Dendritic cell treated with granulocyte-macrophage colony-stimulating factor and Interleukin-4, amounts not matched to agents 40 ng/mL and 50 ng/mL, for 4 days (primary cell): ENCODE data around the gene SYNJ1.
"Not testable (repeated sequence)": the region's sequence is repeated elsewhere in the genome, so short reads cannot be mapped to it uniquely, and the experiment has no call there.

Experiments used
- H3K27ac Mint-ChIP-seq: one replicate; pipeline ENCODE4 v1.8.0; 2022; ENCODE audit warnings: mild to moderate bottlenecking, mixed read lengths
- H3K27me3 Mint-ChIP-seq: one replicate; pipeline ENCODE4 v1.8.0; 2022; ENCODE audit warnings: mild to moderate bottlenecking, mixed read lengths
- H3K36me3 Mint-ChIP-seq: one replicate; pipeline ENCODE4 v1.8.0; 2022; ENCODE audit warnings: low read depth, mixed read lengths
- H3K4me1 Mint-ChIP-seq: one replicate; pipeline ENCODE4 v1.8.0; 2022; ENCODE audit warnings: low read depth, mixed read lengths
- H3K4me3 Mint-ChIP-seq: one replicate; pipeline ENCODE4 v1.8.0; 2022; ENCODE audit warnings: mild to moderate bottlenecking, moderate library complexity, mixed read lengths
- H3K9me3 Mint-ChIP-seq: one replicate; pipeline ENCODE4 v1.8.0; 2022; ENCODE audit warnings: mixed read lengths
- intact Hi-C: fragments of 100-400 bp; cut with micrococcal nuclease; formaldehyde crosslinking; loops from one replicate; pipeline ENCODE4 v1.15.0; 2022

SYNJ1 gene

DNA sequence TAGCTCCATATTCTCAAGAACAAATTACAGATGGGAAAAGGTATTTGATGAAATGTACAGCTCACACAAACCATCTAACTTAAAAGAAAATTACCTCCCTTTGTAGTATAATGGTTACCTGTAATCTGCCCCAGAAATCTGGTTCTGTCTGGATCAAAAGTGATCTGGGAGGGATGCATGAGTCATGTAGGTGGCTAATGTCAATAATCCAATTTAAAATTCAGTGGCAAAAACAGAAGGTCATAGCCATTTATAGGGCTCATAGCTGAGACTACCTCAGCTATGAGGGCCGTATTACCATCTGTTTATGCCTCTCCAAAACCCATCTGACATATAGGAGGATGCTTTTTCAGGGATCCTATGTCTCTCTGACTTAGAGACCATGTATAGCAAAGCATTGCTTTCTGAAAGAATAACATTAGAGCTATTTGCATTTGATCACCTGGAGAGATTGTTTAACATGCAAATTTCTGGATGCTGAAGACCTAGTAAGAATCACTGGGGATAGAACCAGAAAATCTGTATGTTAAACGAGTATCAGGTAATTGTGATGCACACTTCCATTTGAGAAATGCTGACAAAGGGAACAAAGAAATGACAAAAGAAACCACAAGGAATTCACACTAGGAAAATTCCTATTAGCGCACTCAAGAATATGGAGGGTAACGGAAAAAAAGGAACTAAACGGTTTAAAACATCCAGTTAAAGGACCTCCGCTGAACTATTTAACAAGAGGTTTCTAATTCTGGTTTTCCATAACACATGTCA, 26.2 kb upstream of the SYNJ1 start:
- no peaks in the 10 kb centered on the region for H3K9me3 Mint-ChIP-seq
- no peak overlapping the region for H3K4me3 Mint-ChIP-seq
- no peaks in the 10 kb centered on the region for H3K27me3 Mint-ChIP-seq
- no peak overlapping the region for H3K27ac Mint-ChIP-seq
- no peaks in the 10 kb centered on the region for H3K4me1 Mint-ChIP-seq
- intact Hi-C loops = no loop called here
- peaks cover 91% of the 10 kb centered on the region for H3K36me3 Mint-ChIP-seq

DNA sequence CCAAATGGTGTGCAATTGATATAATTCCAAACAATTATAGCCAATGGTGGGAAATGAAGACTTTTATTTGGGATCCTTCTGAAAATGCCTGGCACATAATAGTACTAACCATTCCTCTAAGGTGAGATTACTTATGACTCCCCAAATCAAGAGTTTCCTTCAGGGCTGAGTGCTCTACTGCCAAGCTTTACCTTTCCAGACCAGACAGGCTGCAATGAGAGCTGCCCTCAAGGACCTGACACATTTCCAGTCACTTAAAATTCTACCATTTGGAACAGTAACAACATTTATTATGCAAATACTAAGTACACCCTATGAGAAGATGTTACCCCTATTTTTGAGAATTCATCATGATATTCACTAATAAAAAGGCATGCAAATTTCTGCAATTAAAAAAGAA, 22.6 kb upstream of the SYNJ1 start:
- Mint-ChIP-seq H3K4me1 (peaks cover 7% of the 10 kb centered on the region), H3K27ac (no peak overlapping the region), H3K36me3 (peaks cover 99% of the 10 kb centered on the region), H3K4me3 (no peak overlapping the region), H3K9me3 (no peaks in the 10 kb centered on the region), H3K27me3 (no peaks in the 10 kb centered on the region)
- intact Hi-C loops = no loop called here

DNA sequence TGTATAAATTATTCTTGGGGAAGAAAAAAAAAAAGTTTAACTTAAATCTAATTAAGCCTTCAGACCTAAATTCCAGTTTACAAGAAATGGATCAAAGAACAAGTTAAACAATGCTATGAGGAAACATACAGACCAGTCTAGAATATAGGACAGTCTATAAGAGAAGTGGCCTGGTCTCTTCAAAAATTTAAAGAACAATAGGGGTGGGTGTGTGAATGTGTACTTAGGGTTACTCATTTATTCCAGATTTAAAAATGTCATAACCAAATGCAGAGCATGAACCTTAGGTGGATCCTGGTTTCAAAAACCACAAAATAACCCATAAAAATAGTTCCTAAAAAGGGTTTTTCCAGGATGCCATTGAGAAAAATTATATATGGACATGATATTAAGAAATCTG, 21.8 kb upstream of the SYNJ1 start:
- Mint-ChIP-seq H3K4me3 (no peak overlapping the region), H3K4me1 (peaks cover 7% of the 10 kb centered on the region), H3K27me3 (no peaks in the 10 kb centered on the region), H3K27ac (no peak overlapping the region), H3K36me3 (peaks cover 99% of the 10 kb centered on the region), H3K9me3 (no peaks in the 10 kb centered on the region)
- intact Hi-C loops = loop anchor here (10.0 kb wide), 1 partner anchor 95 kb away; no protein-coding TSS in a partner anchor

DNA sequence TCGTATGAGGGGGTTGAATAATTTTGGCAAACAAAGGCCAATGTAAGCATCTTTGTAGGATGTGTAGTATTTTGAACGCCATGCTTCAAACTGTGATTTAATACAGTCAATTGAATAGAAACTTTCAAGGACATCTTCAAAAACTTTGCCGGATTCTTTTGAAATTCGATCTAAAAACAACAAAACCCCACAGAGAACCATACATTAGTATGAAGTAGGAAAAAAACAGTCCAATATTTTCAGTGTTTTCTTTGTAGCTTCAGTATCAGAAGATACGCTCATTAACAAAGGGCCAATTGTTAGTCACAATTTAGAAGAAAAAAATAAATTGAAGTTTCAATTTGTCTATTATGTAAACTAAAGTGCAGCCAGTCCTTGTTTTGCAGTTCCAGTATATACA, 20.7 kb upstream of the SYNJ1 start:
- no peaks in the 10 kb centered on the region for H3K9me3 Mint-ChIP-seq
- peaks cover 99% of the 10 kb centered on the region for H3K36me3 Mint-ChIP-seq
- no peak overlapping the region for H3K27ac Mint-ChIP-seq
- no peak overlapping the region for H3K4me3 Mint-ChIP-seq
- H3K27me3 Mint-ChIP-seq = no peaks in the 10 kb centered on the region
- intact Hi-C loops = loop anchor here (10.0 kb wide), 1 partner anchor 94 kb away; no protein-coding TSS in a partner anchor
- H3K4me1 Mint-ChIP-seq = peaks cover 7% of the 10 kb centered on the region

DNA sequence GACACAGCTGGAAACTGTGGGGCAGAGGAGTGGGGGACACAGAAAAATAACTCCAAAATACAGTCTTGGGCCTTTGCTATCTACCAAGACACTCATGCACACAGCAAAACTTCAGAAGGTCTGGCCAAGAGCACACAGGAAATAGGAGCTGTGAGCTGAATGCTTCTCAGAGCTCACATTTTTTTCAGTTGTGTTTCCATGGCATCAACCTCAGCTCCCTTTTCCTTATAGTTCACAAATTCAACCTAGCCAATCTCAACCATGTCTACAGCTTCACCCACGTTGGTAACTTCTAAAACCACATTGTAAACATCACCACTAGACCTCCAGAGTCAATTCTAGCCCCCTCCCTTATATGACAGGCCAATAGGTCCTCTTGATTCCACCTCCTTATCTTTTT, 19.6 kb upstream of the SYNJ1 start:
- H3K4me1 Mint-ChIP-seq = peaks cover 7% of the 10 kb centered on the region
- H3K27ac Mint-ChIP-seq = peak overlapping the region; percentile 52
- H3K4me3 Mint-ChIP-seq = no peak overlapping the region
- H3K27me3 Mint-ChIP-seq = no peaks in the 10 kb centered on the region
- intact Hi-C loops = loop anchor here (10.0 kb wide), 1 partner anchor 93 kb away; no protein-coding TSS in a partner anchor
- H3K36me3 Mint-ChIP-seq = peaks cover 99% of the 10 kb centered on the region
- H3K9me3 Mint-ChIP-seq = no peaks in the 10 kb centered on the region

DNA sequence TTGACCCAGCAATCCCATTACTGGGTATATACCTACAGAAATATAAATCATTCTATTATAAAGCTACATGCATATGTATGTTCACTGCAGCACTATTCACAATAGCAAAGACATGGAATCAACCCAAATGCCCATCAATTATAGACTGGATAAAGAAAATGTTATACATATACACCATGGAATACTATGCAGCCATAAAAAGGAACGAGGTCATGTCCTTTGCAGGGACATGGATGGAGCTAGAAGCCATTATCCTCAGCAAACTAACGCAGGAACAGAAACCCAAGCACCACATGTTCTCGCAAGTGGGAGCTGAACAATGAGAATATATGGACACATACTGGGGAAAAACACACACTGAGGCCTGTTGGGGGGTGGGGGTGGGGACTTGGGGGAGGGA, 18.9 kb upstream of the SYNJ1 start:
- H3K36me3 Mint-ChIP-seq = peaks cover 99% of the 10 kb centered on the region
- not testable (repeated sequence) for H3K9me3 Mint-ChIP-seq, H3K27me3 Mint-ChIP-seq, H3K4me1 Mint-ChIP-seq, H3K4me3 Mint-ChIP-seq, H3K27ac Mint-ChIP-seq
- intact Hi-C loops = loop anchor here (10.0 kb wide), 1 partner anchor 92 kb away; no protein-coding TSS in a partner anchor

DNA sequence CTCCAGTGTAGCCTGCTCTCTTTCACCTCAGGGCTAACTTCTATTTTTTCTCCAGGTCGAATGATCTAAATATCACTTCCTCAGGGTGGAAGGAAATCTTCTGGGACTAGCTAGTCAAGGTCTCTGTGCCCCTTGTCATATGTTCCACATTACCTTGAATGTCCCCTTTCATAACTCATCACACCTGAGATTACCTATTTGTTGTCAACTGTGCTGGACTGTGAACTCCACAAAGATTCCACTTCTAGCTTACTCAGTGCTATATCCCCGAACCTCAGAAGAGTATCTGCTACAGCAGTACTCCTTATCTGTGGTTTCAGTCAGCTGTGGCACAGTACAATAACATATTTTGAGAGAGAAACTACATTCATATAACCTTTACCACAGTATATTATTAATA, 14.6 kb upstream of the SYNJ1 start:
- peaks cover 5% of the 10 kb centered on the region for H3K4me1 Mint-ChIP-seq
- H3K9me3 Mint-ChIP-seq = no peaks in the 10 kb centered on the region
- no peaks in the 10 kb centered on the region for H3K27me3 Mint-ChIP-seq
- no peak overlapping the region for H3K4me3 Mint-ChIP-seq
- intact Hi-C loops = loop anchor here (10.0 kb wide), 1 partner anchor 88 kb away; no protein-coding TSS in a partner anchor
- H3K36me3 Mint-ChIP-seq = peaks cover 92% of the 10 kb centered on the region
- H3K27ac Mint-ChIP-seq = no peak overlapping the region

DNA sequence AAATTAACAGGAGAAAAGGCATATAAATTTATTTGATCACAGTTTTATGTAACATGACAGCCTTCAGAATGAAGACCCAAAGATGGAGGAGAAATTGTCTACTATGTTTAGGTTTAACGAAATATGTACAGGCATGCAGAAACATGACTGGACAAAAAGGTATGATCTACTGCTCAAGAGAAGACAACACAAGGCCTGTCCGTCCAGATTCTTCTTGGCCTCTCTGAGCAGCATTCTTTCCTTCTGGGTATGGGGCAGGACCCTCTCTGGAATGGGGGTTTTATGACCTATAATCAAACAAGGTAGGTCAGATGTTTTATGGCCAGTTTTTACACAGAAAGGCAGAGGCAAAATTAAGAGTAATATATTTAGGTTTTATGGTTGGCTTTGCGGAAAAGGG, 13.5 kb upstream of the SYNJ1 start:
- no peaks in the 10 kb centered on the region for H3K4me1 Mint-ChIP-seq
- H3K27ac Mint-ChIP-seq = no peak overlapping the region
- intact Hi-C loops = loop anchor here (10.0 kb wide), 1 partner anchor 87 kb away; no protein-coding TSS in a partner anchor
- H3K36me3 Mint-ChIP-seq = peaks cover 84% of the 10 kb centered on the region
- H3K9me3 Mint-ChIP-seq = no peaks in the 10 kb centered on the region
- no peaks in the 10 kb centered on the region for H3K27me3 Mint-ChIP-seq
- H3K4me3 Mint-ChIP-seq = no peak overlapping the region

DNA sequence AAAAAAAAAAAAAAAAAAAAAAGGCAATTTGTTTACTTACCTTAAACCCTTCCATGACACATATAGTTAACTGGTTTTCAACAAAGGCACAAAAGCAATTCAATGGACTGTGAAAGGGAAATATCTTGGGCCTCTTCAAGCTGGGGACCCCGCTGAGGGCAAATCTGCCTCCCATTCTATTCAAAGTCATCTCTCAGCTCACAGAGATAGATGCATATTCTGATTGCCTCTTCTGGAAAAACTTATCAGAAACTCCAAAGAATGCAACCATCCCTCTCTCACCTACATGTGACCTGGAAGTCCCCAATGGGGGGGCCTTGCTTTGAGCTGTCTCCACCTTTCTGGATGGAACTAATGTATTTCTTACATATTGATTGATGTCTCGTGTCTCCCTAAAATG, 12.1 kb upstream of the SYNJ1 start:
- Mint-ChIP-seq H3K9me3 (no peaks in the 10 kb centered on the region), H3K27ac (no peak overlapping the region), H3K36me3 (peaks cover 81% of the 10 kb centered on the region), H3K27me3 (no peaks in the 10 kb centered on the region), H3K4me1 (no peaks in the 10 kb centered on the region), H3K4me3 (no peak overlapping the region)
- intact Hi-C loops = loop anchor here (10.0 kb wide), 1 partner anchor 85 kb away; no protein-coding TSS in a partner anchor

DNA sequence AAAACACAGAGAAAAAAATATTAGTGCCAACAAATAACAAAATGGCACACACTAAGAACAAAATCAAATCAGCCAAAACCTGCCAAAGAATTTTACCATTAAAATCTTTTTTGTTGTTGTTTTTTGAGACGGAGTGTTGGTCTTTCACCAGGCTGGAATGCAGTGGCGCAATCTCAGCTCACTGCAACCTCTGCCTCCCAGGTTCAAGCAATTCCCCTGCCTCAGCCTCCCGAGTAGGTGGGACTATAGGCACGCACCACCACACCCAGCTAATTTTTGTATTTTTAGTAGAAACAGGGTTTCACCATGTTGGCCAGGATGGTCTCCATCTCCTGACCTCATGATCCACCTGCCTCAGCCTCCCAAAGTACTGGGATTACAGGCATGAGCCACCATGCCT, 8.3 kb upstream of the SYNJ1 start:
- H3K27ac Mint-ChIP-seq, H3K27me3 Mint-ChIP-seq, H3K9me3 Mint-ChIP-seq, H3K4me3 Mint-ChIP-seq, intact Hi-C loops, H3K4me1 Mint-ChIP-seq: not testable (repeated sequence)
- peaks cover 61% of the 10 kb centered on the region for H3K36me3 Mint-ChIP-seq

DNA sequence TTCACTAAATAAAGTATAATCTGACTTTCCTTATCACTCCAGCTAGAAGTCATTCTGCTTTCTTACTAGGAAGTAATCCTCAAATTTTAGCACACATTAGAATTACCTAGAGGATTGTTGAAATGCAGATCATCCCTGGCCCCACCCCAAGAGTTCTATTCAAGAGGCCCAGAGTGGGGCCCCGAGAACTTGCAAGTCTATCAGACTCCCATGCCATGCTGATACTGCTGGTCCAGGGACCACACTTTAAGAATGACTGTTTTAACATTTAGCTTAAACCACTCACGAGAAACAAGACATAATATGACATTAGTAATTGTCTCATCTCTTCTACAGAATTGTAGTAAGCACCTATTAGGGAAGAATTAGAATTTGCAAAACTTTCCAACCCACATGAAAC, 7.7 kb upstream of the SYNJ1 start:
- Mint-ChIP-seq H3K4me3 (no peak overlapping the region), H3K9me3 (no peaks in the 10 kb centered on the region), H3K27ac (no peak overlapping the region), H3K27me3 (no peaks in the 10 kb centered on the region), H3K4me1 (peaks cover 7% of the 10 kb centered on the region), H3K36me3 (peaks cover 56% of the 10 kb centered on the region)
- intact Hi-C loops = no loop called here

DNA sequence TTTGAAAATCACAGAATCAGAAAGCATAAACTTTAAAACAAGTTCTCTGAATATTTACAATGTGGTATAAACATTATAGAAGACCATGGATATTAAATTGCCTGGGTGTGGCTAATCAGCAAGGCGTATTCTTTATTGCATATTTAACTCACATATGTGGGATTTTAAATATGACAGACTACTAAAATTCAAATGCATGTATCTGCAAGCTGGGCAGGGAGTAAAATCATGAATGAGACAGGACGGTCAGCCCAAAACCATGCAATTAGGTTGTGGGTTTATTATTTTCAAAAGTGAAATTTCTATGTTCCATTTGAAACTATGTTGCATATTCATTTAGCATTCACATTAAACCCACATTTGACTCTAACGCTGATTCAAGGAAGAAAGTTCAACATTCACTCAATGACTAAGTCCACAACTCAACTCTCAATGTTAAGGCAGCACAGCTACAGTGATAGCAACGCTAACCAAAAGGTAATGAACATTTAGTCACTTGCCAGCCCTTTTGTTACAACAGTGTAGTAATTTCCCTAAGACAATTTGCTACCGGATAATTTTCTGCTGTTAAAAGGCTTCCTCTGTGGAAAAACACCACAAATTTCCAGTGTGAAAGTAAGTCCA, 6.3 kb upstream of the SYNJ1 start:
- H3K27ac Mint-ChIP-seq = no peak overlapping the region
- peaks cover 20% of the 10 kb centered on the region for H3K4me1 Mint-ChIP-seq
- no peaks in the 10 kb centered on the region for H3K27me3 Mint-ChIP-seq
- H3K4me3 Mint-ChIP-seq = no peak overlapping the region
- intact Hi-C loops = no loop called here
- H3K9me3 Mint-ChIP-seq = no peaks in the 10 kb centered on the region
- H3K36me3 Mint-ChIP-seq = peaks cover 41% of the 10 kb centered on the region

DNA sequence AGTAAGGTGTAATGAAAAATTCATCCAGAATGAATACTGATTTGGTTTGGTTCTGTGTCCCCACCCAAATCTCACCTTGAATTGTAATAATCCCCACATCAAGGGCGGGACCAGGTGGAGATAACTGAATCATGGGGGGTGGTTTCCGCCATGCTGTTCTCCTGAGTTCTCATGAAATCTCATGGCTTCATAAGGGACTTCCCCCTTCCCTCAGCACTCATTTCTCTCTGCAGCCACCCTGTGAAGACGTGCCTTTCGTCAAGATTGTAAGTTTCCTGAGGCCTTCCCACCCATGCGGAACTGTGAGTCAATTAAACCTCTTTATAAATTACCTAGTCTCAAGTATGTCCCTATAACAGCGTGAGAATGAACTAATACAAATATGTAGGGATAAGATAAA, 5.5 kb upstream of the SYNJ1 start:
- intact Hi-C loops = no loop called here
- Mint-ChIP-seq H3K36me3 (peaks cover 36% of the 10 kb centered on the region), H3K27ac (no peak overlapping the region), H3K4me3 (no peak overlapping the region), H3K9me3 (no peaks in the 10 kb centered on the region), H3K4me1 (peaks cover 26% of the 10 kb centered on the region), H3K27me3 (no peaks in the 10 kb centered on the region)

DNA sequence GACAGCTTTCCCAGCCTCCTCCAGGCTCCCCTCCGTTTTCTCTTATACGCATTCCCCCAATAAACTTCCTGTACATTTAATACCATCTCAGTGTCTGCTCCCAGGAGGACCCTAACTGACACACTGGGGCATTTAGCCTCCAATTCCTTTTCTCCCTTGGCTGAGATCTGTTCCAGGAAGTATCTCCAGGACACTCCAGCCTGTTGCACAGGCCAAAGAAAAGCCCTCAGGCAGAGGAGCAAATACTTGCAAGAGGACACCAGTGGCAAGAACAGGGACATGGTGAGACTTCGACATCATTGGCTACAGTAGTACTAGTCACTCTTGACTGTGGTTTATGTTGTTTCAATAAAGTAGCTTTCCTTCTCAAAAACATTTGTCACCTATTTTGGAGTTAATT, 4.7 kb upstream of the SYNJ1 start:
- intact Hi-C loops = no loop called here
- Mint-ChIP-seq H3K4me3 (no peak overlapping the region), H3K9me3 (no peaks in the 10 kb centered on the region), H3K27ac (no peak overlapping the region), H3K4me1 (peaks cover 26% of the 10 kb centered on the region), H3K27me3 (no peaks in the 10 kb centered on the region), H3K36me3 (peaks cover 43% of the 10 kb centered on the region)
